CD14-positive monocyte (primary cell): Measurements from ENCODE around the gene CTXN1. TPM values are rescaled to one million over a fixed set of nuclear protein-coding genes. Genes with fewer than 3 reads are reported as not detected.

Experiments
- DNase-seq, 3 donors: peaks; one replicate each; pipeline ENCODE4 v3.0.0-alpha.2; 2011 to 2022
- H2AFZ ChIP-seq: 2 replicates; pipeline ENCODE4 v1.6.0; 2012; ENCODE audit warnings: mild to moderate bottlenecking, low read depth, low read length, inconsistent platforms; ENCODE audit not compliant: insufficient read depth, poor library complexity, severe bottlenecking
- H3K27ac ChIP-seq, 2 donors: 1 replicate in 1 of 2; 2 replicates in 1 of 2; pipeline ENCODE4 v1.5.1; 2012 to 2013; ENCODE audit warnings: low read length in 2 of 2, control low read depth in 1 of 2, inconsistent platforms in 1 of 2, low read depth in 1 of 2, mild to moderate bottlenecking in 1 of 2
- H3K27me3 ChIP-seq, 2 donors: one replicate each; pipeline versions ENCODE4 v1.6.0 to v1.6.1; 2011 to 2013; ENCODE audit warnings: low read length in 2 of 2; ENCODE audit not compliant: control insufficient read depth in 2 of 2, insufficient read depth in 2 of 2
- H3K36me3 ChIP-seq, 2 donors: replicated peaks in 1 of 2; 1 replicate in 1 of 2; 2 replicates in 1 of 2; pipeline versions ENCODE4 v1.5.1 to v1.6.1; 2012 to 2013; ENCODE audit warnings: low read length in 2 of 2, control low read depth in 1 of 2, inconsistent platforms in 1 of 2, mild to moderate bottlenecking in 1 of 2; ENCODE audit not compliant: insufficient read depth in 2 of 2, control insufficient read depth in 1 of 2
- H3K4me1 ChIP-seq, 2 donors: 1 replicate in 1 of 2; 2 replicates in 1 of 2; pipeline versions ENCODE4 v1.5.1 to v1.6.1; 2012 to 2013; ENCODE audit warnings: low read length in 2 of 2, control low read depth in 1 of 2, inconsistent platforms in 1 of 2, mild to moderate bottlenecking in 1 of 2, moderate library complexity in 1 of 2; ENCODE audit not compliant: insufficient read depth in 2 of 2, control insufficient read depth in 1 of 2
- H3K4me2 ChIP-seq: replicated peaks from 2 replicates; pipeline ENCODE3; 2012; ENCODE audit warnings: low read length, moderate library complexity, mild to moderate bottlenecking; ENCODE audit not compliant: poor library complexity, severe bottlenecking; ENCODE audit errors: extremely low read depth
- H3K4me3 ChIP-seq, 3 experiments: fragments of 200-600 bp in 1 of 3; sonication (generic) in 1 of 3; replicated peaks in 1 of 3; 1 replicate in 2 of 3; 2 replicates in 1 of 3; pipeline ENCODE4 v1.5.1; 2011 to 2013; ENCODE audit warnings: low read length in 3 of 3, mild to moderate bottlenecking in 3 of 3, control low read depth in 2 of 3, low read depth in 2 of 3, inconsistent platforms in 1 of 3, moderate library complexity in 1 of 3
- H3K79me2 ChIP-seq: 2 replicates; pipeline ENCODE4 v1.6.0; 2012; ENCODE audit warnings: mild to moderate bottlenecking, control low read depth, inconsistent platforms, low read length, moderate library complexity; ENCODE audit not compliant: insufficient read depth
- H3K9ac ChIP-seq: 2 replicates; pipeline ENCODE4 v1.6.0; 2017; ENCODE audit warnings: low read length, mild to moderate bottlenecking; ENCODE audit not compliant: insufficient read depth, poor library complexity, severe bottlenecking
- H3K9me3 ChIP-seq, 2 donors: replicated peaks in 1 of 2; 1 replicate in 1 of 2; 2 replicates in 1 of 2; pipeline versions ENCODE4 v1.5.1 to v1.6.1; 2012 to 2013; ENCODE audit warnings: low read length in 2 of 2, control low read depth in 1 of 2; ENCODE audit not compliant: control insufficient read depth in 1 of 2, insufficient read depth in 1 of 2
- H4K20me1 ChIP-seq: 2 replicates; pipeline ENCODE4 v1.6.0; 2012; ENCODE audit warnings: mild to moderate bottlenecking, low read length, control low read depth, moderate library complexity; ENCODE audit not compliant: insufficient read depth
- H3K27ac Mint-ChIP-seq, 7 donors: one replicate each; pipeline ENCODE4 v1.8.0; 2020; ENCODE audit warnings: mild to moderate bottlenecking in 7 of 7, mixed read lengths in 7 of 7, moderate library complexity in 6 of 7, inconsistent platforms in 2 of 7
- H3K27me3 Mint-ChIP-seq, 3 donors: one replicate each; pipeline ENCODE4 v1.8.0; 2021 to 2022; ENCODE audit warnings: low read depth in 3 of 3, mild to moderate bottlenecking in 3 of 3, mixed read lengths in 3 of 3, moderate library complexity in 3 of 3, inconsistent platforms in 1 of 3
- H3K36me3 Mint-ChIP-seq, 2 donors: one replicate each; pipeline ENCODE4 v1.8.0; 2020; ENCODE audit warnings: mixed read lengths in 2 of 2, inconsistent platforms in 1 of 2, mild to moderate bottlenecking in 1 of 2
- H3K4me1 Mint-ChIP-seq: one replicate; pipeline ENCODE4 v1.8.0; 2020; ENCODE audit warnings: mild to moderate bottlenecking, mixed read lengths
- H3K4me3 Mint-ChIP-seq, 2 donors: one replicate each; pipeline ENCODE4 v1.8.0; 2020; ENCODE audit warnings: mild to moderate bottlenecking in 2 of 2, mixed read lengths in 2 of 2, moderate library complexity in 1 of 2
- H3K9me3 Mint-ChIP-seq, 7 donors: one replicate each; pipeline ENCODE4 v1.8.0; 2020 to 2022; ENCODE audit warnings: mixed read lengths in 7 of 7, mild to moderate bottlenecking in 6 of 7, moderate library complexity in 6 of 7, inconsistent platforms in 2 of 7
- WGBS: methylation state at CpG from one replicate; pipeline ENCODE4 v1.1.5; 2013; ENCODE audit warnings: missing lambda C conversion rate; ENCODE audit not compliant: insufficient coverage; 5-methylcytosine and 5-hydroxymethylcytosine counted together
- intact Hi-C, 2 donors: fragments of 100-400 bp; cut with micrococcal nuclease; formaldehyde crosslinking; loops; one replicate each; pipeline versions ENCODE4 v1.15.0 to v1.15.1; 2023
- polyA plus RNA-seq, 3 donors: library from polyadenylated mRNA; depleted of rRNA in 1 of 3; unstranded in 2 of 3; stranded (reverse) in 1 of 3; fragments of 300-500 nt in 2 of 3; fragments of >200 nt in 1 of 3; fragmentation: Illumina TruSeq in 2 of 3; gene quantifications; 1 replicate in 2 of 3; 2 replicates in 1 of 3; pipeline ENCODE4 v1.2.3, GENCODE V29; 2012 to 2021
- TF ChIP-seq, protein P1 (sequence below): fragments of 200-600 bp; IDR thresholded peaks from one replicate; pipeline ENCODE4 v1.8.0; 2022; ENCODE audit warnings: antibody characterized with exemption, mild to moderate bottlenecking

The CTXN1 gene
- polyA plus RNA-seq, 3 donors, result not detected

- Histone ChIP-seq H3K9ac (no peak overlapping the region), H3K79me2 (peaks cover 39% of the 10 kb centered on the region), H3K9me3 (no peaks in the 10 kb centered on the region), H3K36me3 (peaks cover 48 to 55% of the 10 kb centered on the region in 2 donors), H3K4me1 (peaks cover 10 to 14% of the 10 kb centered on the region in 2 donors), H3K4me3 (no peak overlapping the region), H3K27ac (no peak overlapping the region), H4K20me1 (peaks cover 90% of the 10 kb centered on the region), H3K4me2 (no peak overlapping the region), H2AFZ (no peak overlapping the region), H3K27me3 (no peaks in the 10 kb centered on the region)
- peaks cover 38 to 67% of the 10 kb centered on the region in 2 donors for H3K36me3 Mint-ChIP-seq
- intact Hi-C loops, result loop anchor here in 1 of 2 donors (10.0 kb wide), 1 partner anchor 274 kb away; the partner anchor contains the start of genes PCP2 and STXBP2
- H3K9me3 Mint-ChIP-seq, result no peaks in the 10 kb centered on the region
- peaks cover 12% of the 10 kb centered on the region for H3K4me1 Mint-ChIP-seq
- H3K4me3 Mint-ChIP-seq, result no peak overlapping the region
- WGBS, result 93% methylated on average over 17 of the region's 19 CpGs
- DNase-seq, result no peak
- TF ChIP-seq, protein P1, sequence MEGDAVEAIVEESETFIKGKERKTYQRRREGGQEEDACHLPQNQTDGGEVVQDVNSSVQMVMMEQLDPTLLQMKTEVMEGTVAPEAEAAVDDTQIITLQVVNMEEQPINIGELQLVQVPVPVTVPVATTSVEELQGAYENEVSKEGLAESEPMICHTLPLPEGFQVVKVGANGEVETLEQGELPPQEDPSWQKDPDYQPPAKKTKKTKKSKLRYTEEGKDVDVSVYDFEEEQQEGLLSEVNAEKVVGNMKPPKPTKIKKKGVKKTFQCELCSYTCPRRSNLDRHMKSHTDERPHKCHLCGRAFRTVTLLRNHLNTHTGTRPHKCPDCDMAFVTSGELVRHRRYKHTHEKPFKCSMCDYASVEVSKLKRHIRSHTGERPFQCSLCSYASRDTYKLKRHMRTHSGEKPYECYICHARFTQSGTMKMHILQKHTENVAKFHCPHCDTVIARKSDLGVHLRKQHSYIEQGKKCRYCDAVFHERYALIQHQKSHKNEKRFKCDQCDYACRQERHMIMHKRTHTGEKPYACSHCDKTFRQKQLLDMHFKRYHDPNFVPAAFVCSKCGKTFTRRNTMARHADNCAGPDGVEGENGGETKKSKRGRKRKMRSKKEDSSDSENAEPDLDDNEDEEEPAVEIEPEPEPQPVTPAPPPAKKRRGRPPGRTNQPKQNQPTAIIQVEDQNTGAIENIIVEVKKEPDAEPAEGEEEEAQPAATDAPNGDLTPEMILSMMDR, result no peak
- peaks cover 2 to 5% (median 4%) of the 10 kb centered on the region in 3 donors for H3K27me3 Mint-ChIP-seq
- no peak overlapping the region for H3K27ac Mint-ChIP-seq
These were observed 17.0 kb downstream of the CTXN1 start for GRCh38 chr19:7908742-7909461.

- H3K27me3 ChIP-seq, result no peaks in the 10 kb centered on the region
- H3K27ac Mint-ChIP-seq, result no peak overlapping the region
These were observed 17.7 kb downstream of the CTXN1 start for GRCh38 chr19:7908078-7908699.

More at GRCh38 chr19:7908078-7908699, 17.7 kb downstream of the CTXN1 start:
- H3K9me3 Mint-ChIP-seq, result no peaks in the 10 kb centered on the region
- Histone ChIP-seq H3K79me2 (peaks cover 39% of the 10 kb centered on the region), H2AFZ (no peak overlapping the region), H3K4me1 (peaks cover 11 to 17% of the 10 kb centered on the region in 2 donors), H3K4me3 (no peak overlapping the region), H3K36me3 (peaks cover 46 to 55% of the 10 kb centered on the region in 2 donors), H3K27ac (no peak overlapping the region), H3K9ac (no peak overlapping the region), H3K9me3 (no peaks in the 10 kb centered on the region), H4K20me1 (peaks cover 83% of the 10 kb centered on the region), H3K4me2 (no peak overlapping the region)
- H3K4me3 Mint-ChIP-seq, result no peak overlapping the region
- H3K27me3 Mint-ChIP-seq, result peaks cover 2 to 4% (median 3%) of the 10 kb centered on the region in 3 donors
- peaks cover 13% of the 10 kb centered on the region for H3K4me1 Mint-ChIP-seq
- 91% methylated on average over 14 of the region's 14 CpGs for WGBS
- peaks cover 37 to 63% of the 10 kb centered on the region in 2 donors for H3K36me3 Mint-ChIP-seq
- DNase-seq, result no peak
- intact Hi-C loops, result loop anchor here in 1 of 2 donors (10.0 kb wide), 1 partner anchor 273 kb away; the partner anchor contains the start of genes PCP2 and STXBP2
- TF ChIP-seq, protein P1, result no peak
